GM19193 (cell line): ENCODE results near the gene MRPL30.

ENCODE experiments used
- POLR2A ChIP-seq: IDR thresholded peaks from 4 replicates; pipeline ENCODE4 v1.6.1; 2011; ENCODE audit not compliant: insufficient read depth, insufficient read length; ENCODE audit errors: extremely low read depth

MRPL30 gene

GRCh38 chr2:99238599-99238998 lies 57.6 kb downstream of the MRPL30 start:
- TF ChIP-seq POLR2A, result no peak

- TF ChIP-seq POLR2A, result no peak
Observed at GRCh38 chr2:99240431-99240830, 59.4 kb downstream of the MRPL30 start.

- no peak for TF ChIP-seq POLR2A
Observed at GRCh38 chr2:99242151-99242550, 61.2 kb downstream of the MRPL30 start.
